ENCODE data around the gene ROM1.

ROM1 gene

DNA sequence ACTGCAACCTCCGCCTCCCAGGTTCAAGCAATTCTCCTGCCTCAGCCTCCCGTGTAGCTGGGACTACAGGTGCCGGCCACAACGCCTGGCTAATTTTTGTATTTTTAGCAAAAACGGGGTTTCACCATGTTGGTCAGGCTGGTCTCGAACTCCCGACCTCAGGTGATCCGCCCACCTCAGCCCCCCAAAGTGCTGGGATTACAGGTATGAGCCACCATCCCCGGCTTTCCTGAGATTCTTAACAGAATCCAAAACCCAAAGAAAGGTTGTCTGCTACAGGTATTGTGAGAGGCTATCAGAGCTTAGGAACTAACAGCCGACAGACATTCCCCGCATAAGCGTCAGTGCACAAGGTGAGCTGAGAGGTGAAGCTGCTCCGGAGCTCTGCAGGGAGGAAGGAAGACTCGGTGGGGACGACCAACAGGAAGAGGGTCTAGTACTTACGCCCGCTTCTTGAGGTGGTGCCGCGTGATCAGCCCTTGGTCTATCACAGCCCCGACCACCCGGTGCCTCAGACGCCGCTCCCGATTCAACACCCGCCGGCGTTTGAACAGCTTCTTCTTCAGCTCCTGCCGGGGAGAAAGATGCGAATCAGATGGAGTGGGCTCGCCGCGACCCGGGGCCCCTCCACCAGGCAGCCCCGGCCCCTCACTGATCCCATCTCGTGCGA lies 51.5 kb downstream of the ROM1 start:
- TF ChIP-seq, protein P1, sequence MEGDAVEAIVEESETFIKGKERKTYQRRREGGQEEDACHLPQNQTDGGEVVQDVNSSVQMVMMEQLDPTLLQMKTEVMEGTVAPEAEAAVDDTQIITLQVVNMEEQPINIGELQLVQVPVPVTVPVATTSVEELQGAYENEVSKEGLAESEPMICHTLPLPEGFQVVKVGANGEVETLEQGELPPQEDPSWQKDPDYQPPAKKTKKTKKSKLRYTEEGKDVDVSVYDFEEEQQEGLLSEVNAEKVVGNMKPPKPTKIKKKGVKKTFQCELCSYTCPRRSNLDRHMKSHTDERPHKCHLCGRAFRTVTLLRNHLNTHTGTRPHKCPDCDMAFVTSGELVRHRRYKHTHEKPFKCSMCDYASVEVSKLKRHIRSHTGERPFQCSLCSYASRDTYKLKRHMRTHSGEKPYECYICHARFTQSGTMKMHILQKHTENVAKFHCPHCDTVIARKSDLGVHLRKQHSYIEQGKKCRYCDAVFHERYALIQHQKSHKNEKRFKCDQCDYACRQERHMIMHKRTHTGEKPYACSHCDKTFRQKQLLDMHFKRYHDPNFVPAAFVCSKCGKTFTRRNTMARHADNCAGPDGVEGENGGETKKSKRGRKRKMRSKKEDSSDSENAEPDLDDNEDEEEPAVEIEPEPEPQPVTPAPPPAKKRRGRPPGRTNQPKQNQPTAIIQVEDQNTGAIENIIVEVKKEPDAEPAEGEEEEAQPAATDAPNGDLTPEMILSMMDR (IDR thresholded peaks at IDR 0.05), result no peak
